Activated naive CD4-positive, alpha-beta T cell treated with anti-CD3 and anti-CD28 coated beads, Interleukin-2, amount 50 U/mL, for 24 hours (primary cell): ENCODE results near the gene TBC1D30.

Source experiments
- H3K27ac Mint-ChIP-seq: one replicate; pipeline ENCODE4 v1.8.0; 2021; ENCODE audit warnings: mild to moderate bottlenecking, mixed read lengths
- H3K27me3 Mint-ChIP-seq: one replicate; pipeline ENCODE4 v1.8.0; 2021; ENCODE audit warnings: mixed read lengths
- H3K36me3 Mint-ChIP-seq: one replicate; pipeline ENCODE4 v1.8.0; 2021; ENCODE audit warnings: mixed read lengths
- H3K4me1 Mint-ChIP-seq: one replicate; pipeline ENCODE4 v1.8.0; 2021; ENCODE audit warnings: mixed read lengths
- H3K4me3 Mint-ChIP-seq: one replicate; pipeline ENCODE4 v1.8.0; 2021; ENCODE audit warnings: mild to moderate bottlenecking, mixed read lengths
- H3K9me3 Mint-ChIP-seq: one replicate; pipeline ENCODE4 v1.8.0; 2021; ENCODE audit warnings: mixed read lengths

Gene TBC1D30

GRCh38 chr12:64909124-64909523, 84.7 kb downstream of the TBC1D30 start:
- Mint-ChIP-seq H3K9me3 (no peaks in the 10 kb centered on the region), H3K36me3 (no peaks in the 10 kb centered on the region), H3K27me3 (peaks cover 4% of the 10 kb centered on the region), H3K4me1 (no peaks in the 10 kb centered on the region), H3K4me3 (no peak overlapping the region), H3K27ac (no peak overlapping the region)

- H3K27ac Mint-ChIP-seq = no peak overlapping the region
- H3K36me3 Mint-ChIP-seq = no peaks in the 10 kb centered on the region
- H3K27me3 Mint-ChIP-seq = peaks cover 6% of the 10 kb centered on the region
- H3K4me3 Mint-ChIP-seq = no peak overlapping the region
- H3K4me1 Mint-ChIP-seq = no peaks in the 10 kb centered on the region
- H3K9me3 Mint-ChIP-seq = no peaks in the 10 kb centered on the region
Measured at GRCh38 chr12:64911081-64911480, 86.6 kb downstream of the TBC1D30 start.

DNA sequence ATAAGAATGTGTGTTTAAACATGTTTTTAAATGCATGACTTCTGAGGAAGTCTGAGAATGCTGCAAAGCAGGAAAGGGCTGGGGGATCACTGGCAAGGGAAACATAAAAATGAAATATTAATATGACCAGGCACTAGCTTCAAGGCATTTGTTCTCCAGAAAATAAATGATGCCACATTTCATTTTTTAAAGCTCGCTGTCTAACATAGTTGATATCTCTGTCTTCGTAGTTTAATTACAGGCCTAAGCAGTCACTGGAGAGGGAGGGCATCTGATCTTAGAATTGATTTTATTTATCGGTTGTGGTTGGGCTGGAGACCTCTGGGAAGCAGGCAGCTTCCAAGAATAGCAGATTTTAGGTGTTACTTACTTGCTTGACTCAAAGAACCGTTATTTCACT, 87.5 kb downstream of the TBC1D30 start:
- Mint-ChIP-seq H3K4me3 (no peak overlapping the region), H3K27ac (no peak overlapping the region), H3K36me3 (no peaks in the 10 kb centered on the region), H3K4me1 (no peaks in the 10 kb centered on the region), H3K9me3 (no peaks in the 10 kb centered on the region), H3K27me3 (peaks cover 6% of the 10 kb centered on the region)

DNA sequence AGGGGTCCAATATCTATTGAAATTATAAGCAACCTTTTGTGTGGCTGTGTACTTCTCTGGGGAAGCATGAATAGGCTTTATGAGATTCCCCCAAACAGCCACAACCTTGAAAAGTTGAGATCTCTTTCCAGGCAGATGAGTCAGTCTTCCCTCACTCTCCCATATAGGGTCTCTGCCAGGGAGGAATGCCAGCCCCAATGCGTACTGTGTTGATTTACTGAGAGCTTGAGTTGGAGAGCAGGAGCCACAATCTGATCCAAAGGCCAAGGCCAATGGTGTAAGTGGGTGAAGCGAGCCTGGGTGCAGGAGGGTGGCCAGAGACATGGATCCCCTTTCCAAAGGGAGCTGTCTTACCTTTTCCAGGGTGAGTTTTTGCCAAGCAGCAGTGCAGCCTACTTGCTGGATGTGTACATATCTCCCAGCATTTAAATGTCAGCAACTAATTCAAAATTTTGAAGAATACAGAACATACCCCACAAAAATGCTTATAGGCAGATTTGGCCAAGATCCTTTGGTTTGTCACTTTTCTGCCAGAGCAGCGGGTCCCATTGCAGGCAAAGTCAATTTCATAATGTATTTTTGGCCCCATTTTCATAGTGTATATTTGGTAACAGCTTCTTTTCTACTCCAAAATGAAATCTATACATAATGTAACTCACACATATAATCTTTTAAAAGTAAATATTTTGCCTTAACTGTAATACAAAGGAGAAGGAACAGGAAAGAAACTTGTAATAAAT, 88.2 kb downstream of the TBC1D30 start:
- no peak overlapping the region for H3K27ac Mint-ChIP-seq
- H3K4me3 Mint-ChIP-seq = no peak overlapping the region
- H3K27me3 Mint-ChIP-seq = peaks cover 6% of the 10 kb centered on the region
- no peaks in the 10 kb centered on the region for H3K36me3 Mint-ChIP-seq
- no peaks in the 10 kb centered on the region for H3K4me1 Mint-ChIP-seq
- H3K9me3 Mint-ChIP-seq = no peaks in the 10 kb centered on the region

- Mint-ChIP-seq H3K4me3 (no peak overlapping the region), H3K36me3 (no peaks in the 10 kb centered on the region), H3K27me3 (peaks cover 14% of the 10 kb centered on the region), H3K9me3 (no peaks in the 10 kb centered on the region), H3K4me1 (no peaks in the 10 kb centered on the region), H3K27ac (no peak overlapping the region)
Measured at GRCh38 chr12:64915242-64915641, 90.8 kb downstream of the TBC1D30 start.

DNA sequence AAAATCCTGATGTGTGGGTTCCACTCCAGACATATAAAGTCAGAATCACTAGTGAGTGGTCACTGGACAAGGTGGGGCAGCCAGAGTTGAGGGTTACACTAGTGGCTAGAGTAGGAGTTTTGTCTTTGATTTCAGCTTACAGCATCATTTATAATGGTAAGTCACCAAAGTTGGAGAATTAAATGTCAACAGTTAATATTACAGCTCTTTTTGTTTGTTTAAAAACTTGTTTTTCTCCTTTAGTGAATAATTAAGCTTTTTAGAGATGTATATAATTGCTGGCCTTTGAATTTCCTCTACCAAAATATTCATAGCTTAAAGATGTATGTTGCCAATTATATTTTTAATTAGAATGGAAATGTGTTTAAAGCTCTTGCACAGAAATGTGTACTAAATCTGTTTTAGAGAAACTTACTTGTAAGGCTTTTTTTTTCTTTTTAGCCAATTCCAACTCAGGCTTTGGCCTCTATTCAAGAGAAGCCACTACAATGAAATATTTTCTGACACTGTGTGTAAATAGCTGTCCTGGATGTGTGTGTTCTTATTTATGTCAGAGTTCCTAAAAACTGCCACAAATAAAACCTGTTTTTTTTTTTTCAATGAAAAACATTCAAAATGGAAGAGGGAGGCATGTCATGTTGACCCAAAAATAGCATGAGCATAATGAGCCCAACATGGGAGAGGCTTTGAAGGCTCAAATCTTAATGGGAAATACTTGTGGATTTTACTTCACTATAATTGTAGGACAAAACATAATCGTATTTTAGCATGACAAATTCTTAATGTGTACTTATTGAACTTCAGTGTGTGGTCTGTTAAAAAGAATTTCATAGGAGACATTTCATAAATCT, 92.2 kb downstream of the TBC1D30 start:
- Mint-ChIP-seq H3K27ac (no peak overlapping the region), H3K9me3 (no peaks in the 10 kb centered on the region), H3K36me3 (no peaks in the 10 kb centered on the region), H3K4me3 (no peak overlapping the region), H3K4me1 (no peaks in the 10 kb centered on the region), H3K27me3 (peaks cover 14% of the 10 kb centered on the region)

DNA sequence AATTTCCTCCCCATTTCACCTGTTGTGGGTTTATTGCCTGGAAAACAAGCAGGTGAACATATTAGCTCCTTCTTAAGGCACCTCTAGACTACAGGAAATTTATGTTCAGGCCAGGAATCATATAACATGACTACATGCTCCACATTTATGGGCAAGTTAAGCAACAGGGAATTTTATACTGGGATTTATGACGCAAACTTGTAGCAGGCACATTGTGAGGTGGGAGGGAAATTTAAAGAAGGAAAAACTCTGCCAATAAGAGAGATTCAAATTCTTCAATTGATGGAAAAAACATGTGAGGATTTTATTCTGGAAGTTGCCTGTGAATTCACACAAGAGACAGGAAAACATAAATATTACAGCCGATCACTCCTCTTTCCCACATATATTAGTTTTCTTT, 93.9 kb downstream of the TBC1D30 start:
- peaks cover 12% of the 10 kb centered on the region for H3K27me3 Mint-ChIP-seq
- H3K27ac Mint-ChIP-seq = no peak overlapping the region
- no peak overlapping the region for H3K4me3 Mint-ChIP-seq
- H3K4me1 Mint-ChIP-seq = no peaks in the 10 kb centered on the region
- H3K9me3 Mint-ChIP-seq = no peaks in the 10 kb centered on the region
- H3K36me3 Mint-ChIP-seq = no peaks in the 10 kb centered on the region

DNA sequence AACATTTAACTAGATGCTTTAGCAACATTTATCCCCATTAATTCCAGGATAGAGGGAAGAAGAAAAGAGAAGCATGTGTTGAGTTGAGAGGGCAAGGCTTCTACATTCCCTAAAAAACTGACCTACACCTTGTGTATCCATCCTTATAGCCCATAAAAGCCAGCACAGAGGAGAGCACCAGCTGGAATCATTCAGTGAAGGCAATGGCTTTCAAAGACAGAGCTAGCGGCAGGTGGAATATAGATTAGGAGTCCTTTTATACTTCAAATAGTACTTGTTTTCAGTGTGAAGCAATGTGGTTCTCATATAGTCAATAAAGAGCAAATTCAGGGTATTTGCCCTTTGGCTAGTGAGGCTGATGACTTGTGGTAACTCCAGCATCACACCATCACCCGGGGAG, 94.4 kb downstream of the TBC1D30 start:
- H3K9me3 Mint-ChIP-seq = no peaks in the 10 kb centered on the region
- no peak overlapping the region for H3K27ac Mint-ChIP-seq
- no peak overlapping the region for H3K4me3 Mint-ChIP-seq
- H3K27me3 Mint-ChIP-seq = peaks cover 10% of the 10 kb centered on the region
- H3K4me1 Mint-ChIP-seq = no peaks in the 10 kb centered on the region
- H3K36me3 Mint-ChIP-seq = no peaks in the 10 kb centered on the region

DNA sequence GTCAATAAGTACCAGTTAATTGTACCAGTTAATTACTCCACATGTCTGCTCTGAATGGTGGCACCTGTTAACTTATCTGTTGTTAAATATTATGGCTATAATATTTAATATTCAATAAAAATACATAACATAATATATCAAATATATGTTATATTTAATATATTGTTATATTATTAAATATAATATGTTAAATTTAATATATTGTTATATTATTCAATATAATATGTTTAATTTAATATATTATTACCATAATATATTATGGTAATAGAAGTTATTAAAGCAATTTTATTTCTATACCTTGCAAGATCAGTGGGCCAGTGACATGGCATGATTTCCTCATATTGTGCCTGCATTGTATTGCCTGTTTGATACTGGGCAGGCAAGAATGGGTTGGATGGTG, 98.4 kb downstream of the TBC1D30 start:
- no peaks in the 10 kb centered on the region for H3K4me1 Mint-ChIP-seq
- no peaks in the 10 kb centered on the region for H3K36me3 Mint-ChIP-seq
- no peak overlapping the region for H3K4me3 Mint-ChIP-seq
- no peak overlapping the region for H3K27ac Mint-ChIP-seq
- peaks cover 12% of the 10 kb centered on the region for H3K27me3 Mint-ChIP-seq
- no peaks in the 10 kb centered on the region for H3K9me3 Mint-ChIP-seq

DNA sequence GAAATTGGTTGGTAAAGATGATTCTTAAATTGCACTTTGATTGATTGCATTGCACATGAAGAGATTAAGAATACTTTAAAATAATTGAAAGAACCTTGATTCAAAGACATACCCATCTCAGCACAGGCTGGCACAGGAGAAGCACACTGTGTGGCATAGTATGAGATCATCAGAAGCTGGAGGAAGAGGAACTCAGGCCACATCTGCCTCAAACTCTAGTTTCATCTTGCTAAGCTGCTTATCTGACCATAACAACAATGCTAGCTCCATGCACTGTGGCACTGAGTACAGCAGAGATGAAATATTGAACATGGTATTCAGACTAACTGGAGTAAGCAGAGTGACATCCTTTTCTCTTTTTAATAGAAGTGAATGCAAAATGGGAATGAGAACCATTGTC, 99.1 kb downstream of the TBC1D30 start:
- Mint-ChIP-seq H3K4me1 (no peaks in the 10 kb centered on the region), H3K27me3 (peaks cover 10% of the 10 kb centered on the region), H3K27ac (no peak overlapping the region), H3K4me3 (no peak overlapping the region), H3K9me3 (no peaks in the 10 kb centered on the region), H3K36me3 (no peaks in the 10 kb centered on the region)
